IMR-90 (cell line): ENCODE results near the gene VGLL1. TPM values are rescaled to one million over a fixed set of nuclear protein-coding genes. Genes with fewer than 3 reads are reported as not detected.

ENCODE experiments used
- microRNA-seq, 2 experiments: library from miRNA; stranded (forward) in 1 of 2; unstranded in 1 of 2; fragments of 10-50 nt in 1 of 2; fragments of <30 nt in 1 of 2; gene quantifications in 1 of 2; microRNA quantifications in 1 of 2; one replicate each; pipeline versions ENCODE3 to v1.1.0; 2013 to 2020; ENCODE audit not compliant: insufficient read depth in 1 of 2, insufficient read length in 1 of 2, unreplicated experiment in 1 of 2
- polyA plus RNA-seq, 3 experiments: library from polyadenylated mRNA; depleted of rRNA; stranded (reverse); fragments of >200 nt; gene quantifications; 2 replicates each; pipeline ENCODE4 v1.2.3, GENCODE V29; 2012; ENCODE audit warnings: low replicate concordance in 1 of 3
- small RNA-seq, 5 experiments: library from RNA; depleted of rRNA; stranded (forward); fragments of <200 nt; gene quantifications; one replicate each; pipeline ENCODE3, GENCODE V24; 2012
- total RNA-seq: library from RNA; depleted of rRNA; stranded (reverse); fragments of >200 nt; gene quantifications from 2 replicates; pipeline ENCODE4 v1.2.3, GENCODE V29; 2012; rRNA removed

Gene VGLL1
- total and polyA plus RNA-seq, 2 of the 4 experiments (the other 2 are of a cell fraction): not detected

Small RNAs within 50 kb of the gene (microRNA-seq; reads per million reads assigned to microRNA genes)
- gene MIR934 (ENCODE audit: insufficient read depth in 1 of 2, insufficient read length in 1 of 2, unreplicated experiment in 1 of 2): 0 reads per million in 2 experiments
- not detected for gene RF00019 (ENCODE audit: insufficient read depth, insufficient read length)
- not detected for gene RNU6-320P (ENCODE audit: insufficient read depth, insufficient read length)

Small RNAs within 50 kb of the gene (small RNA-seq; reads per million reads assigned to genes)
- gene MIR934 (0 reads per million in 5 experiments), gene RF00019 (0 reads per million in 5 experiments), gene RNU6-320P (0 reads per million in 5 experiments)

Other genes with a start within 250 kb of the VGLL1 start
- not detected in 2 replicates for gene ADGRG4, start 231.3 kb upstream of the VGLL1 start, total RNA-seq
- gene ADGRG4, start 231.3 kb upstream of the VGLL1 start, polyA plus RNA-seq (2012; rRNA removed): under 0.01 TPM in 1 of 2 replicates, not detected in the other
- not detected in 2 replicates for gene BRS3, start 44.3 kb upstream of the VGLL1 start, total RNA-seq
- gene BRS3, start 44.3 kb upstream of the VGLL1 start, polyA plus RNA-seq (2012; rRNA removed): not detected in 2 replicates
- 19.0 and 27.8 TPM in 2 replicates for gene HTATSF1, start 34.6 kb upstream of the VGLL1 start, total RNA-seq
- gene HTATSF1, start 34.6 kb upstream of the VGLL1 start, polyA plus RNA-seq (2012; rRNA removed): 4.9 and 6.8 TPM in 2 replicates
- not detected in 2 replicates for gene CD40LG, start 115.9 kb downstream of the VGLL1 start, total RNA-seq
- gene CD40LG, start 115.9 kb downstream of the VGLL1 start, polyA plus RNA-seq (2012; rRNA removed): not detected in 2 replicates
- 2.7 and 3.1 TPM in 2 replicates for gene ARHGEF6, start 248.7 kb downstream of the VGLL1 start, total RNA-seq
- 1.5 and 2.1 TPM in 2 replicates for gene ARHGEF6, start 248.7 kb downstream of the VGLL1 start, polyA plus RNA-seq (2012; rRNA removed)